ENCODE measurements around the gene ATP6V1G1.

GRCh38 chr9:114561771-114562170, 25.8 kb upstream of the ATP6V1G1 start:
- no peak for TF ChIP-seq CTCF (IDR thresholded peaks at IDR 0.05)
- TF ChIP-seq EZH2 (IDR thresholded peaks at IDR 0.05; ENCODE audit: borderline replicate concordance, insufficient read depth, low read depth, low read length, poor library complexity, severe bottlenecking) = no peak

Measured in B cell (primary cell).